ENCODE results near the gene PPP2R1A. TPM values are rescaled to one million over a fixed set of nuclear protein-coding genes. Genes with fewer than 3 reads are reported as not detected.

Gene PPP2R1A
- total and polyA plus RNA-seq, 2 of the 13 experiments (the other 11 are each of a cell fraction or from before 2014, with no cell fraction given) = 86.7 to 130 TPM

- TF ChIP-seq STAG1 (CRISPR knock-in tag; IDR thresholded peaks at IDR 0.05) = peak; percentile 90
- peak; percentile 78 for TF ChIP-seq SMC3 (IDR thresholded peaks at IDR 0.05; ENCODE audit: low read length)
- TF ChIP-seq SIX1 (CRISPR knock-in tag; IDR thresholded peaks at IDR 0.05; ENCODE audit: borderline replicate concordance) = no peak
- TF ChIP-seq HMGXB4 (CRISPR knock-in tag; IDR thresholded peaks at IDR 0.05; ENCODE audit: borderline replicate concordance in 1 of 2, low read depth in 1 of 2) = peak in 1 of 2 experiments; percentile 31; a peak in 1 of 4 replicates
- peak; percentile 68; the same call in 1 of the 2 replicates for TF ChIP-seq ARID3A (IDR thresholded peaks at IDR 0.05; ENCODE audit: low read depth, low read length)
- TF ChIP-seq ZNF512 (CRISPR knock-in tag; IDR thresholded peaks at IDR 0.05) = no peak
- TF ChIP-seq ZNF615 (CRISPR knock-in tag; IDR thresholded peaks at IDR 0.05; ENCODE audit: borderline replicate concordance) = no peak
- no peak for TF ChIP-seq MTA1 (CRISPR knock-in tag; IDR thresholded peaks at IDR 0.05; ENCODE audit: borderline replicate concordance)
- TF ChIP-seq ZNF558 (CRISPR knock-in tag; IDR thresholded peaks at IDR 0.05; ENCODE audit: borderline replicate concordance) = no peak
- no peak for TF ChIP-seq ZNF460 (CRISPR knock-in tag; IDR thresholded peaks at IDR 0.05; ENCODE audit: borderline replicate concordance)
- no peak for TF ChIP-seq MTF2 (CRISPR knock-in tag; IDR thresholded peaks at IDR 0.05; ENCODE audit: borderline replicate concordance)
- peak; percentile 69 for TF ChIP-seq RAD21 (CRISPR knock-in tag; IDR thresholded peaks at IDR 0.05)
- TF ChIP-seq DZIP1 (CRISPR knock-in tag; IDR thresholded peaks at IDR 0.05) = no peak
Measured at GRCh38 chr19:52237771-52238400, 48.0 kb downstream of the PPP2R1A start (continued).

Measured in HepG2 (cell line).